ENCODE results near the gene BIRC5.

Gene BIRC5

DNA sequence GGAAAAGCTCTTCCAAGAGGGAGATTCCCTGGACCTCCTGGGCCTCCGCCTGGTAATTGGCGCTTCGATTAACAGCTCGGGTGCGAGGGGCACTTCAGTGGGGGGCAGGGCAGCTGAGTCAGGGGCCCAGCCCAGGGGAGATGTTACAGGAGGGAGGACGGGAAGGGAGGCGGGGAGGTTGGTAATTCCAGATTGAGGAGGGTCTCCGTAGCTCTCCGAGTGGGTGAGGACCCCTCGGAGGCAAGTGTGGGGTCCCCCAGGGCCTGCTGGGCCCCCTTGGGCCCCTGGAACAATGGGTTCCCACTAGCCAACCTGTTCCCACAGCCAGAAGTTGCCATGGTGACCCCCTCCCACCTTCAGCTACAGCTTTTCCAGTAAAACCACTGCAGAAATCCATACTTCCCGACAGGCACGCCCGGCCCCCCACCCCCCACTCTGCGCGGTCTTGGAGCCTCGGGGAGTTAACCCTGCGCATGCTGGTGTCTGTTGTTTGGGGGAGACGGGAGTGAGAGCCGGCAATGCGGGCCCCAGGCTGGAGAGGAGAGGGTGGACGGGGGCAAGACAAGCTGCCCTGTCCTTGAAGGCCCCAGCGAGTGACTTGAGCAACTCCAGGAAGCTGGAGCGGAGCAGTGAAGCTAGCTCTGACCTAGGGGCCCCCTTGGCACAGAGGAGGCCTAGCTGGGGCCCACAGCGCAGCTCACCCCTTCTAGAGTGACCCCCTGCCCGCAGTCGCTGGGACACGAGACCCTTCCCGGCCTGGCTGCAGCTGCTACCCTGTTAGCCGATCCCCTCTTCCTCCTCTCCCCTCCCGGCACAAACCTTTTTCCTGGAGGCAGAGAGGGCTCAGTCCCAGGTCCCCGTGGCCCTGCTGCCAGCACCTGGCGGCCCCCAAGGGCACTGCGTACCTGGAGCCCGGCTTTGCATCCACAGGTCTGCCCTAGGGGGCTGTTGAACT, 55.2 kb downstream of the BIRC5 start:
- Histone ChIP-seq H3K4me3 (ENCODE audit: low read depth, low read length) (no peak overlapping the region), H3K36me3 (replicated peaks) (no peaks in the 10 kb centered on the region), H3K27me3 (replicated peaks) (peaks cover 12% of the 10 kb centered on the region), H3K27ac (no peak overlapping the region)
- no peak for DNase-seq
- TF ChIP-seq, protein P1, sequence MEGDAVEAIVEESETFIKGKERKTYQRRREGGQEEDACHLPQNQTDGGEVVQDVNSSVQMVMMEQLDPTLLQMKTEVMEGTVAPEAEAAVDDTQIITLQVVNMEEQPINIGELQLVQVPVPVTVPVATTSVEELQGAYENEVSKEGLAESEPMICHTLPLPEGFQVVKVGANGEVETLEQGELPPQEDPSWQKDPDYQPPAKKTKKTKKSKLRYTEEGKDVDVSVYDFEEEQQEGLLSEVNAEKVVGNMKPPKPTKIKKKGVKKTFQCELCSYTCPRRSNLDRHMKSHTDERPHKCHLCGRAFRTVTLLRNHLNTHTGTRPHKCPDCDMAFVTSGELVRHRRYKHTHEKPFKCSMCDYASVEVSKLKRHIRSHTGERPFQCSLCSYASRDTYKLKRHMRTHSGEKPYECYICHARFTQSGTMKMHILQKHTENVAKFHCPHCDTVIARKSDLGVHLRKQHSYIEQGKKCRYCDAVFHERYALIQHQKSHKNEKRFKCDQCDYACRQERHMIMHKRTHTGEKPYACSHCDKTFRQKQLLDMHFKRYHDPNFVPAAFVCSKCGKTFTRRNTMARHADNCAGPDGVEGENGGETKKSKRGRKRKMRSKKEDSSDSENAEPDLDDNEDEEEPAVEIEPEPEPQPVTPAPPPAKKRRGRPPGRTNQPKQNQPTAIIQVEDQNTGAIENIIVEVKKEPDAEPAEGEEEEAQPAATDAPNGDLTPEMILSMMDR (IDR thresholded peaks at IDR 0.05; ENCODE audit: low read depth, low read length, missing control alignments): no peak
- in situ Hi-C loops (cut with HindIII; ENCODE audit: low pct_ligation_motif_present, low sequenced_read_pairs): no loop called here

DNA sequence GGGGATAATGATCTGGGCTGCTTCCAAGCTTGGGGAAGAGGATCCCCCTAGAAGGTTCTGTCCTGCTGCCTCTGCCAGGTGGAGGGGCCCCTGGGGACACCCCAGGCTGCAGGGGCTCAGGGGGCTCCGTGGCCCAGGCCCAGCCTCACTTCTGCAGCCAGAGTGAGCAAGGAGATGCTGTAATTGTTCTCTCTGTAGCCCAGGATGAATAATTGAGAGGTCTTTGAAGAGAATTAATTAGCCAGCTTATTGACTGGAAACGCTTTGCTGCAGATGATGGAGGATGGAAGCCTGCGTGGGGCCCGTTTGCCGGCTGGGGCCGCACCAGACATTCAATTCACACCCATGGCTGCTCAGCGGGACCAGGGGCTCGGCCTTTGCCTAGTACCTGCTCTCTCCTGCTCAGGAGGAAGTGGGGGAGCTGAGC, 55.9 kb downstream of the BIRC5 start:
- in situ Hi-C loops (cut with HindIII; ENCODE audit: low pct_ligation_motif_present, low sequenced_read_pairs): no loop called here
- H3K27ac ChIP-seq: no peak overlapping the region
- H3K27me3 ChIP-seq (replicated peaks): peaks cover 12% of the 10 kb centered on the region
- DNase-seq: no peak
- TF ChIP-seq, protein P1 (IDR thresholded peaks at IDR 0.05; ENCODE audit: low read depth, low read length, missing control alignments): no peak
- H3K36me3 ChIP-seq (replicated peaks): no peaks in the 10 kb centered on the region
- H3K4me3 ChIP-seq (ENCODE audit: low read depth, low read length): no peak overlapping the region

- in situ Hi-C loops (cut with HindIII; ENCODE audit: low pct_ligation_motif_present, low sequenced_read_pairs): no loop called here
- no peak for DNase-seq
- Histone ChIP-seq H3K4me3 (ENCODE audit: low read depth, low read length) (no peak overlapping the region), H3K27ac (no peak overlapping the region), H3K36me3 (replicated peaks) (no peaks in the 10 kb centered on the region), H3K27me3 (replicated peaks) (peaks cover 12% of the 10 kb centered on the region)
- TF ChIP-seq, protein P1 (IDR thresholded peaks at IDR 0.05; ENCODE audit: low read depth, low read length, missing control alignments): no peak
Measured at GRCh38 chr17:78271419-78272170, 57.5 kb downstream of the BIRC5 start.

DNA sequence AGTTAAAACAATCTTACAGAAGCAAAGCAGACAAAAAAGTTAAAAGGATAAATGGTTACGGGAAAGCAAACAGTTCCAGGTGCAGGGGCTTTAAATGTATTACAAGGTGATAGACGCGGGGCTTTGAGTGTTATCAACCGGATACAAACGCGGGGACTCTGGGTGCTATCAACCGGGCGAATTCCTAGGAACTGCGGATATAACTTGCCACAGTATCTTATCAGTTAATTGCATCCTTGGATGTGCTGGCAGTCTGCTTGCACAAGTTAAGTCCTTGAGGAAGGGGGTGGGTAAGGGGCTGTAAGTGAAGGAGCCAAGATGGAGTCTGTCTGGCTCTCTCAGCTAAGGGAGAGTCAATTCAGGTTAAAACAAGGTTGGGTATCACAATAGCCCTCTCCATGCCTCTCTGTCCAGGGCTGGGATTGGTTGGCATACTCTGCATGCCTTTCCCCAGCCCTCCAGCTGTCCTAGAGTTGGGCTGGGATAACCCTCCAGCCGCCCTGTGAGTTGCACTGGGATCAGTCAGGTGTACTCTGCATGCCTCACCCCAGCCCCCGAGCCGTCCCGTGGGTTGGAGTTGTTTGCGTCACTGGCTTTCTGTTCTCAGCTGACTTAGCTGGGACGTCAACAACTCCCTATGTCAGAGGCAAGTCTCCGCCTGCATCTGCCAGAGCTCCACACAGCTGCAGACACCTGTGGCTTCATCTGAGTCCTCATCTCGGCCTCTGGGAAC, 58.3 kb downstream of the BIRC5 start:
- Histone ChIP-seq H3K27ac (no peak overlapping the region), H3K4me3 (ENCODE audit: low read depth, low read length) (no peak overlapping the region), H3K36me3 (replicated peaks) (no peaks in the 10 kb centered on the region), H3K27me3 (replicated peaks) (peaks cover 12% of the 10 kb centered on the region)
- TF ChIP-seq, protein P1 (IDR thresholded peaks at IDR 0.05; ENCODE audit: low read depth, low read length, missing control alignments): no peak
- in situ Hi-C loops (cut with HindIII; ENCODE audit: low pct_ligation_motif_present, low sequenced_read_pairs): no loop called here
- peak; percentile 30 for DNase-seq

- Histone ChIP-seq H3K4me3 (ENCODE audit: low read depth, low read length) (no peak overlapping the region), H3K27me3 (replicated peaks) (peaks cover 12% of the 10 kb centered on the region), H3K36me3 (replicated peaks) (no peaks in the 10 kb centered on the region), H3K27ac (no peak overlapping the region)
- TF ChIP-seq, protein P1 (IDR thresholded peaks at IDR 0.05; ENCODE audit: low read depth, low read length, missing control alignments): no peak
- in situ Hi-C loops (cut with HindIII; ENCODE audit: low pct_ligation_motif_present, low sequenced_read_pairs): no loop called here
- no peak for DNase-seq
Measured at GRCh38 chr17:78272914-78273258, 58.8 kb downstream of the BIRC5 start.

Data from brain microvascular endothelial cell (primary cell).